Activated CD4-positive, alpha-beta T cell treated with anti-CD3 and anti-CD28 coated beads, Interleukin-2, amount 50 U/mL, for 4 hours (primary cell): ENCODE data around the gene CHAF1A.
A peak's percentile ranks its signal among the peaks of the same experiment; 100 is the strongest.

Source experiments
- DNase-seq, 2 experiments: peaks; one replicate each; pipeline ENCODE4 v3.0.0-alpha.2; 2020

CHAF1A gene

GRCh38 chr19:4379383-4380253 lies 22.8 kb upstream of the CHAF1A start:
- no peak for DNase-seq

GRCh38 chr19:4380254-4380727 lies 22.1 kb upstream of the CHAF1A start:
- peak; percentile 45 to 51 for DNase-seq

- no peak for DNase-seq
Observed at GRCh38 chr19:4385291-4386040, 17.0 kb upstream of the CHAF1A start.

GRCh38 chr19:4386041-4386782 lies 16.2 kb upstream of the CHAF1A start:
- DNase-seq: no peak

DNA sequence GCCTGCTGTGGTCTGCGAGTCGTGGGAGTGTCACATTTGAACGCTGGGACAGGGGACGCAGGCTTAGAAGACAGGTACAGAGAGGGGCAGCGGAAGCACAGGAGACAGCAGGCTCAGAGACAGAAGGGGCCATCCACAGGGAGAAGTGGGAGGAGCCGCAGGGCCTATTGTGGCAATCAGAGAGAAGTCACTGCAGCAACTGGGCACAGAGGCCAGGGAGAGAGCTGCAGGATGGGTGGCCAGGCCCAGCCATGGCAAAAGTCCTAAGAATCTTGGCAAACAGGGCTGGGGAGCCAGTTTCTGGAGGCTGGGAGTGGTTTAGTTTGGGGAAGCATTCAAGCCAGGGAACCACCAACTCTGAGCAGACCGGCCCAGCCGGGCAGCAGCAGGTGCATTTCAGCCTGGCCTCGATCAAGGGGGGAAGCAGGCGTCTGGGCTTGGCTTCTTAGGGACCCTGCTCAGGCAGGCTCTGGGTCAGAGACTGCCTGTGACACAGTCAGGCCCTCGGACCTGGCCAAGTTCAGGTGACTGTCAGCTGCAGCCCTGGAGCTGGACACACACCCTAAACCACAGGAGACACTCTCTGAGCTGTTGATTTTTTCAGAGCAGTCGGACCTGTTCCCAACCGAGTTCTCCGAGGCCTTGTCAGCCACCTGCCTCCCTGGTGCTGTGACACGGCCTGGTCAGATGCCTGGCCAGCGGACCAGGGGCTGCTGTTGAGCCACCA lies 13.9 kb upstream of the CHAF1A start:
- no peak for DNase-seq

DNA sequence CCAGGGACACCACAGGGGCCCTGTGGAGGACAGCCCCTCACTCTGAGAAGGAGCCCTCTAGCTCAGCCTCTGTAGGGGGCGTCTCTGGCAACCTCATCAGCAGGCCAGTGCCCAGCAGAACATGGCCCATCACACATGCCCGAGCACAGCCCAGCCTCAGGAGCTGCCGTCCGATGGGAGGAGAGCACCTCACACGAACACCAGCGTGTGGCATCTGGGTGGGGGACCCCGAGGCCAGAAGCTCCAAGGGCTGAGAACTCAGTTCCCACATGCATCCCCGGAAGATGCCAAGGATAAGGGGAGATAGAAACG lies 13.4 kb upstream of the CHAF1A start:
- no peak for DNase-seq

DNA sequence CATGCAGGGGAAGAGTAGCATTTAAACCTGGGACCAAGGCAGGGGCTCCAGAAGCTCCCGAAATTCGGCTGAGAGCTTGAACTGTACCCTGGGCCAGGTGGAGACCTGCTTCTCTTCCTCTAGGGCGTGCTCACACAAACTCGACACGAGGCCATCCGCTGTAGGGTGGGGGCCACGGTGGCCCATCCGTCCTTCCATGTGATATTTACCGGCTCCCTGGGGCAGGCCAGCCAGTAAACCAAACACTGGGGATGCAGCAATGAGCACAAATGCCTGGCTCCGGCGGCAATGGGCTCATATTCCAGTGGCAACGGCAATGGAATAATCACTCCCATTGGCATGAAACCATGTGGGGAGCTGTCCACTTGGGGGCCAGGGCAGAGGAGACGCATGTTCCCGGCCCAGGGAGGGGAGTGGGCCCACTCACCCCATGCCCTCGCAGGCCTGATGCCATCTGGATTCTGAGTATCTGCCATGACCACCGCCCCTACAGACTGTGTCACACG lies 12.9 kb upstream of the CHAF1A start:
- DNase-seq: no peak

- no peak for DNase-seq
Observed at GRCh38 chr19:4390017-4390566, 12.3 kb upstream of the CHAF1A start.

DNA sequence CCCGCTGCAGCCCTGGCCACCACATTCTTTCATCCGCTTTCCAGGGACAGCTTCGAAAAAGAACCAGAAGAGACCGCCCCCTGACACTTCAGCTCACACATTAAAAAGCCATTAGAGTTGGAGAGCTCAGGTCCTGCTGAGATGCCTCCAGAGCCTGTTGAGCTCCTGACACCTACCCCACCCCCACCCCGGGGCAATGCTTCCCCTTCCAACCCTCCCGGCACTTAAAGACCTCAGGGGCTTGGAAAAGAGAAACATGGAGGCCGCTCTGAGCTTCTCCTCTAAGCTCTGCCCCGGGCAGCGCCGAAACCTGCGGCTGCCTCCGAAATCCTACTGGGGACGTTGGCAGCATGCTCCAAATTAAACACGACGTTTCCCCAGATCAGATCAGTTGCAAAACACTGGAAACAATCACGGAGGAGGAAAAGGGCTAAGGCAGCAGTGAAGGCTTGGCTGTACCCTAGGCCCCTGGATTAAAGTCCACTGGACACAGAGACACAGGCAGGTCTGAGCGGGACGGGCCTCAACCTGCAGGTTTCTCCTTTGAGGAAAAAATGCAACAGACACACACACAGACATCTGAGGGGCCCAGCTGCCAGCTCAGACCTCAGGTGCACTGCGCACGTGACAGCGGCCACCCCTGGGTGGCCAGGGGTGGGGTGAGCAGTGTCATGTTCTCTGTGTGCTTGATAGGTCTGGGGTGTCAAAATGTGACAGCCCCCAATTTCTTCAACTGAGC lies 11.7 kb upstream of the CHAF1A start:
- no peak for DNase-seq

DNA sequence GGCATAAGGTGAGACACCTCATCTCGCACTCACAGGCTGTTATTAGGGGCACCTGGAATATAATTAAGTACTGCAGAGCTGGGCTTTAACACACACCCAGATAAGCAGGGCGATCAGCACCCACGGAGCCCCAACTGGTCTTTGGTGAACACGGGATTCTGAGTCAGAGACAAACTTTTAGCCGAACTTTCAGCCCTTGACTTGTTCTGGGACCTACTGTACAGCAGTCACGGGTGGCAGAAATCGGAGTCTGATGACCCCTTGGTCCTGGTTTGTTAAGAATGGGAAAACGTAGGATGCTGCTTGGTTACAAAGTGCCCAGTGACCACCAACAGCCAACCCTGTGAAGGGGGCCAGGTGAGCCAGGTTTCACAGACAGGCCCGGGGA lies 11.1 kb upstream of the CHAF1A start:
- DNase-seq: no peak

- DNase-seq: no peak
Observed at GRCh38 chr19:4391701-4392483, 10.5 kb upstream of the CHAF1A start.

DNA sequence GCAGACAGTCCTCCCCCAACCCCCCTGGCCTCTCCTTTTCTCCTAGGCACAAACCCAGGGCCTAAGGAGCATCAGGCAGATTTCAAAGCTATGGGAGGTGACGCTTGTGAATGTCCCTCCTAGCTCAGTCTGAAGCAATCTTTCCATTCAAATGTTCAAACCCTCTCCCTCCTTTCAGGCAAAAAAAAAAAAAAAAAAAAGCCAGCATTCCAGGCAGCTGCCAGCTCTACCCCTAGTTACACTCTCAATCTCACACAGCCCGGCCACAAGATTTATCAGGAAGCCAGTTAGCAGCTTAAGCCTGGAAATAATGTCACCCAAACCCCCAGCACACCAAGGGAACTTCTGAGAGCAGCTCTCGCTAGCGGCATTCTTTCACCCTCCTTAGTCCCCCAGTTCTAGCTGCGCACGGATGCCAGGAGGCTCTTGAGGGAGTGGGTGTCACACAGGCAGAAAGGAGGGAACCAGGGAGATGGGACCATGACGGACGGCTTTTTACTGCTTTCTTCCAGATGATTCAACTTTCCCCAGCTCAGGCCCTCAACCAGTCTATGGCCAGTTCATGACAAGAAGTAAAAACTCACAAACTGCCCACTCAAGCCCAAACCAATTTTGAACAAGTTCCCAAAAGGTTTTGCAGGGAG lies 8.4 kb upstream of the CHAF1A start:
- no peak for DNase-seq

- no peak for DNase-seq
Observed at GRCh38 chr19:4396949-4397783, 5.3 kb upstream of the CHAF1A start.

- DNase-seq: no peak
Observed at GRCh38 chr19:4399812-4400134, 2.7 kb upstream of the CHAF1A start.

- DNase-seq: peak; percentile 86 to 88
Observed at GRCh38 chr19:4400135-4400936, 2.1 kb upstream of the CHAF1A start, which contains the start of gene SH3GL1. TSS of gene SH3GL1 (minus strand) at chr19:4400547. CDS start at chr19:4400368, 179 bp downstream.

GRCh38 chr19:4401769-4402170 lies 670 bp upstream of the CHAF1A start:
- no peak for DNase-seq

DNA sequence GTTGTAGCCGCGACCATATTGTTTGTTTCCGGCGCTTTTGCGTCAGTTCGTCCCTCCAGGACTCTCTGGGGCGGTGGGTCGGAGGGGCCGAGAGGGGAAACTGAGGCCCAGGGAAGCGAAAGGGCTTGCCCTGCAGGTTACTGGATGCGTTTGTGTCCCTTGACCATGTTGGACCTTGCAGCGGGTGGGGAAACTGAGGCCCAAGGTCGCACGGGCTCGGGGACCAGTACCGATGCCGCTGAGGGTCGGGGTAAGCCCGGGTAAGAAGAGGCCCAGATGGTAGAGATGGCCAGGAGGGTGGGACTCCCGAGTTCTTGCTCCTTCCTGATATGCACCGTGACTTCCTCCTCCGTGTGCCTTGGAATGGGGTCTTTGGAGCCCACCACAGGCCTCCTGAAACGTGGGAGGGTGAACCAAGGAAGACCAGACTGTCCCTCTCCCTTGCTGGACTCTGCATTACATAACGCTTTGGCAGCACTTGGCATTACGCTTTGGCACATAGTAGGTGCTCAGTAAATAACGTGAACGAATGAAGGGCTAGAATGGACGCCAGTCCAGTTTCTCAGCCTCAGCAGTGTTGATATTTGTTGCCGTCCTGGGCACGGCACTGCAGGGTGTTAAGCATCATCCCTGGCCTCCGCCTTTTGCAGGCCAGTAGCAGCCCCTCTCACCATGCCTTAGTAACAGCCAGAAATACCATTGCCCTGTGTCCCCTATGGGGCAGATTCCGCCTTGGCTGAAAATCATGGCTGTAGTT lies 743 bp downstream of the CHAF1A start:
- DNase-seq: no peak

DNA sequence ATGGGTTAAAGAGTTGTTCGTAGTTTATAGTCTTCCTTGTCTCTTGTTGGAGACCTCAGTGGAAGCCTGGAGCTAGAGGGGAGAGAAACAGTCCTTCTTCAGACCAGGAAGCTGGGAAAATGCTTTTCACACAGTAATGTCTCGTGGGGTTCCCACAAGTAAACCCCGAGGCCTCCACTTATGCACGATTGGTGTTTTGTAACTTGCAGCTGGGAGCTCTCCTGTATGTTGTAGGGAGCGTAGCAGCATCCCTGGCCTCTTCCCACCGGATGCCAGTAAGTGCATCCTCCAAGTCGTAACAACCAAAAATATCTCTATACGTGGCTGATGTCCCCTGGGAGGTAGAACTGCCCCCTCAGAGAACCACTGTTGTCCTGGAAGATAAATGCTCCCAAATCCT lies 3.5 kb downstream of the CHAF1A start:
- DNase-seq: no peak
